A673 (cell line): ENCODE measurements around the gene PAF1. TPM values are rescaled to one million over a fixed set of nuclear protein-coding genes. Genes with fewer than 3 reads are reported as not detected.
A peak's percentile ranks its signal among the peaks of the same experiment; 100 is the strongest.

ENCODE experiments used
- BruUV-seq: library from RNA; stranded (reverse); fragments of 400-500 nt; replicated peaks from 2 replicates; lab custom pipeline; 2021; lab: Mats Ljungman, UMichigan
- CTCF ChIA-PET: fragments of 300-600 bp; sonication (Branson Sonifier 250); formaldehyde crosslinking; loops from one replicate; lab custom pipeline; 2022; ENCODE audit warnings: antibody characterized with exemption; lab: Charles Lee
- POLR2A ChIA-PET: fragments of 300-600 bp; sonication (Branson Sonifier 250); formaldehyde crosslinking; loops from one replicate; lab custom pipeline; 2022; ENCODE audit warnings: antibody characterized with exemption; ENCODE audit not compliant: low non-redundant PET; lab: Charles Lee
- DNase-seq: peaks from one replicate; pipeline ENCODE4 v3.0.0-alpha.2; 2015; ENCODE audit warnings: low spot score
- H3K27ac ChIP-seq: fragments of 200-600 bp; sonication (generic); 2 replicates; pipeline ENCODE4 v1.5.1; 2016; ENCODE audit warnings: mixed run types, low read depth, mild to moderate bottlenecking, mixed read lengths, antibody characterized with exemption, low read length; ENCODE audit not compliant: poor library complexity, severe bottlenecking
- H3K27me3 ChIP-seq: fragments of 200-600 bp; sonication (generic); replicated peaks from 2 replicates; pipeline ENCODE4 v1.6.1; 2017; ENCODE audit warnings: mixed run types, low read depth, mild to moderate bottlenecking, mixed read lengths, antibody characterized with exemption, low read length; ENCODE audit not compliant: insufficient read depth, poor library complexity
- H3K36me3 ChIP-seq: fragments of 200-600 bp; sonication (generic); 2 replicates; pipeline ENCODE4 v1.6.1; 2016; ENCODE audit warnings: mixed run types, mild to moderate bottlenecking, mixed read lengths, antibody characterized with exemption, low read length; ENCODE audit not compliant: insufficient read depth, poor library complexity, severe bottlenecking
- H3K4me1 ChIP-seq: fragments of 200-600 bp; sonication (generic); 2 replicates; pipeline ENCODE4 v1.6.1; 2017; ENCODE audit warnings: mixed run types, mild to moderate bottlenecking, mixed read lengths, antibody characterized with exemption, low read length; ENCODE audit not compliant: insufficient read depth, poor library complexity, severe bottlenecking
- H3K4me3 ChIP-seq: fragments of 200-600 bp; sonication (generic); 2 replicates; pipeline ENCODE4 v1.5.1; 2016; ENCODE audit warnings: low read depth, mixed run types, mild to moderate bottlenecking, mixed read lengths, low read length; ENCODE audit not compliant: poor library complexity, severe bottlenecking
- H3K9me3 ChIP-seq: fragments of 200-600 bp; sonication (generic); 2 replicates; pipeline ENCODE4 v1.6.1; 2016; ENCODE audit warnings: mixed run types, low read depth, mild to moderate bottlenecking, mixed read lengths, antibody characterized with exemption, low read length; ENCODE audit not compliant: poor library complexity, severe bottlenecking
- CTCF ChIP-seq: fragments of 300-800, 200-600 bp; sonication (generic); conservative IDR thresholded peaks from 2 replicates; pipeline ENCODE4 v1.5.1; 2017; ENCODE audit warnings: low read depth, mild to moderate bottlenecking, antibody characterized with exemption, low read length, moderate library complexity, mixed read lengths
- EZH2 ChIP-seq: fragments of 200-600 bp; sonication (generic); IDR thresholded peaks from 2 replicates; pipeline ENCODE4 v1.6.1; 2017; ENCODE audit warnings: borderline replicate concordance, low read depth, mild to moderate bottlenecking, mixed read lengths, antibody characterized with exemption, low read length; ENCODE audit not compliant: poor library complexity, severe bottlenecking
- intact Hi-C: fragments of 100-400 bp; cut with micrococcal nuclease; formaldehyde crosslinking; loops from one replicate; pipeline ENCODE4 v1.10.0; 2022; ENCODE audit not compliant: unreplicated experiment
- total RNA-seq: library from RNA; stranded (reverse); gene quantifications from 2 replicates; pipeline ENCODE4 v1.2.3, GENCODE V29; 2021

PAF1 gene
- total RNA-seq, 1 experiment from 2014 or later: 70.2 TPM

DNA sequence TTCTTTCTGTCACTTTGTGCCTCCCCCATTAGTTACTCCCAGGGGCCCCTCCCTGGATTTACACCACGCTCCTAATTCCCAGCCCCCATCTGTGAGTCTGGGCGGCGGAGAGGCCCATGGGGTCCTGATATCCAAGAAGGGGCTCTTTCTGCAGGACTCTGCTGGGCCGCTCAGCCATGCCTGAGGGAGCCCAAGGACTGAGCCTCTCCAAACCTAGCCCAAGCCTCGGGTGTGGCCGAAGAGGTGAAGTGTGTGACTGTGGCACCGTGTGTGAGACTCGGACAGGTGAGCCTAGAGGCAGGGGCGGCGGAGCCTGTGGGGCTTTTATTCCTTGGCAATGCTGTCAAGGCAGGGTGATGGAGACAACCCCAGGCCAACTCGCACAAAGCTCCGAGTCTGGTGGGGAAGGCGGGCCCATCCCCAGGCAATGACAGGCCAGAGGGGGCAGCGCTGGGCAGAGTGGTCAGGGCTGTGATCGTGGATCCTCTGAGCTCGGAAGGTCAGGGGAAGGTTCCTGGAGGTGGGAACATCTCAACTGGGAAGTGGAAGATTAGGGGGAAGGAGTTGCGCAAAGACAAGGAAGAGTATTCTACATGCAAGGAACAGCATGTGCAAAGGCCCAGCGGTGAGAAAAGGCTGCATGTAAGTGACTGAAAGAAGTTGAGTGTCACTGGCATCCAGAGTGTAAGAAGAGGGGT lies 23.2 kb upstream of the PAF1 start:
- ChIA-PET CTCF (interaction anchor here (0.5 to 1.5 kb wide), 3 partner anchors 22 to 72 kb away, joined by 3 to 5 read pairs (median 4); partner anchors contain the start of genes RPS16 and SAMD4B), POLR2A (interaction anchor here (0.6 to 1.5 kb wide), 3 partner anchors 15 to 22 kb away, joined by 3 to 9 read pairs (median 6); partner anchors contain the start of gene RPS16)
- peak overlapping the region; percentile 97 for H3K27ac ChIP-seq
- TF ChIP-seq CTCF: 0 out of 2 replicates have a peak, but pooled peaks have one; percentile 19
- no peak for TF ChIP-seq EZH2
- peak overlapping the region; percentile 100 for H3K4me3 ChIP-seq
- peaks cover 29% of the 10 kb centered on the region for H3K36me3 ChIP-seq
- H3K27me3 ChIP-seq: no peaks in the 10 kb centered on the region
- BruUV-seq: no TSS peak
- intact Hi-C loops: loop anchor here (5.0 kb wide), 1 partner anchor 292 kb away; no protein-coding TSS in a partner anchor
- peaks cover 32% of the 10 kb centered on the region for H3K4me1 ChIP-seq
- no peak for DNase-seq
- no peaks in the 10 kb centered on the region for H3K9me3 ChIP-seq

GRCh38 chr19:39413272-39413910 lies 22.5 kb upstream of the PAF1 start:
- intact Hi-C loops: loop anchor here (5.0 kb wide), 1 partner anchor 291 kb away; no protein-coding TSS in a partner anchor

More at GRCh38 chr19:39413272-39413910, 22.5 kb upstream of the PAF1 start:
- H3K27me3 ChIP-seq: no peaks in the 10 kb centered on the region
- no peaks in the 10 kb centered on the region for H3K9me3 ChIP-seq
- CTCF ChIA-PET: interaction anchor here (0.6 to 1.5 kb wide), 2 partner anchors 22 to 71 kb away, joined by 3 to 5 read pairs; partner anchors contain the start of genes RPS16 and SAMD4B
- TF ChIP-seq EZH2: no peak
- TF ChIP-seq CTCF: no peak
- POLR2A ChIA-PET: interaction anchor here (1.3 to 1.5 kb wide), 2 partner anchors 15 to 23 kb away, joined by 6 to 9 read pairs; partner anchors contain the start of gene RPS16
- H3K4me1 ChIP-seq: peaks cover 39% of the 10 kb centered on the region
- no TSS peak for BruUV-seq
- peak overlapping the region; percentile 100 for H3K4me3 ChIP-seq
- H3K27ac ChIP-seq: peak overlapping the region; percentile 97
- peaks cover 25% of the 10 kb centered on the region for H3K36me3 ChIP-seq
- DNase-seq: peak; percentile 78
